SU-DHL-6 (cell line): ENCODE measurements around the gene CTNNA2.

Experiments used
- H2AFZ ChIP-seq: fragments of 200-600 bp; sonication (generic); 2 replicates; pipeline ENCODE4 v1.6.1; 2014; ENCODE audit warnings: low read depth, mild to moderate bottlenecking, moderate library complexity, mixed read lengths, antibody characterized with exemption, low read length; ENCODE audit not compliant: severe bottlenecking
- H3F3A ChIP-seq: fragments of 200-600 bp; shearing (Covaris generic); 2 replicates; pipeline ENCODE4 v1.6.0; 2016; ENCODE audit warnings: antibody characterized with exemption, mild to moderate bottlenecking; ENCODE audit not compliant: insufficient read depth
- H3K27ac ChIP-seq: fragments of 200-600 bp; sonication (generic); 2 replicates; pipeline ENCODE4 v1.5.1; 2016; ENCODE audit warnings: low read depth, mild to moderate bottlenecking, low read length, moderate library complexity, mixed read lengths
- H3K27me3 ChIP-seq: fragments of 200-600 bp; sonication (generic), shearing (Covaris generic); 2 replicates; pipeline ENCODE4 v1.6.0; 2014; ENCODE audit warnings: mild to moderate bottlenecking, low read length
- H3K36me3 ChIP-seq: fragments of 200-600 bp; sonication (generic); 2 replicates; pipeline ENCODE4 v1.6.1; 2014; ENCODE audit warnings: mild to moderate bottlenecking, low read length, mixed read lengths
- H3K4me2 ChIP-seq: fragments of 300-600, 200-600 bp; shearing (Covaris generic), sonication (generic); 2 replicates; pipeline ENCODE4 v1.6.0; 2014; ENCODE audit warnings: low read length, low read depth, mild to moderate bottlenecking; ENCODE audit not compliant: poor library complexity, severe bottlenecking
- H3K4me3 ChIP-seq: fragments of 200-600 bp; sonication (generic); 2 replicates; pipeline ENCODE4 v1.5.1; 2014; ENCODE audit warnings: antibody characterized with exemption, low read length, mild to moderate bottlenecking, mixed read lengths; ENCODE audit not compliant: insufficient read depth, poor library complexity, severe bottlenecking
- H3K79me2 ChIP-seq: fragments of 200-600 bp; sonication (generic); 2 replicates; pipeline ENCODE4 v1.6.1; 2014; ENCODE audit warnings: mild to moderate bottlenecking, low read length, moderate library complexity; ENCODE audit not compliant: insufficient read depth
- H3K9ac ChIP-seq: fragments of 200-600 bp; sonication (generic); 2 replicates; pipeline ENCODE4 v1.7.0; 2014; ENCODE audit warnings: mild to moderate bottlenecking, low read length
- H3K9me2 ChIP-seq: fragments of 200-600 bp; sonication (generic); replicated peaks from 2 replicates; pipeline ENCODE4 v1.6.1; 2014; ENCODE audit warnings: low read length; ENCODE audit not compliant: insufficient read depth
- H3K9me3 ChIP-seq: fragments of 200-600 bp; sonication (generic); 2 replicates; pipeline ENCODE4 v1.6.1; 2014; ENCODE audit warnings: low read length, mixed read lengths; ENCODE audit not compliant: insufficient read depth
- H4K20me1 ChIP-seq: fragments of 200-600 bp; sonication (generic); 2 replicates; pipeline ENCODE4 v1.6.1; 2014; ENCODE audit warnings: low read depth, mild to moderate bottlenecking, antibody characterized with exemption, low read length, moderate library complexity, mixed read lengths
- EZH2phosphoT487 ChIP-seq: fragments of 200-600 bp; sonication (generic), shearing (Covaris generic); conservative IDR thresholded peaks from 2 replicates; pipeline ENCODE4 v1.6.1; 2018; ENCODE audit warnings: mild to moderate bottlenecking, antibody characterized with exemption, low read length, moderate library complexity, mixed read lengths
- TF ChIP-seq, protein P1 (sequence below): fragments of 200-600 bp; sonication (generic); IDR thresholded peaks from one replicate; pipeline ENCODE4 v1.5.1; 2017; ENCODE audit warnings: antibody characterized with exemption, mild to moderate bottlenecking, low read length, moderate library complexity; ENCODE audit not compliant: insufficient read depth, poor library complexity, severe bottlenecking

Gene CTNNA2

GRCh38 chr2:80136338-80136737 lies 623.5 kb downstream of the CTNNA2 start:
- Histone ChIP-seq H3K27me3 (no peaks in the 10 kb centered on the region), H3F3A (no peaks in the 10 kb centered on the region), H3K9me2 (no peaks in the 10 kb centered on the region), H2AFZ (no peak overlapping the region), H3K9me3 (no peaks in the 10 kb centered on the region), H4K20me1 (no peaks in the 10 kb centered on the region), H3K9ac (no peak overlapping the region), H3K4me2 (no peak overlapping the region), H3K36me3 (no peaks in the 10 kb centered on the region), H3K27ac (no peak overlapping the region), H3K79me2 (no peaks in the 10 kb centered on the region), H3K4me3 (no peak overlapping the region)
- TF ChIP-seq, protein P1, sequence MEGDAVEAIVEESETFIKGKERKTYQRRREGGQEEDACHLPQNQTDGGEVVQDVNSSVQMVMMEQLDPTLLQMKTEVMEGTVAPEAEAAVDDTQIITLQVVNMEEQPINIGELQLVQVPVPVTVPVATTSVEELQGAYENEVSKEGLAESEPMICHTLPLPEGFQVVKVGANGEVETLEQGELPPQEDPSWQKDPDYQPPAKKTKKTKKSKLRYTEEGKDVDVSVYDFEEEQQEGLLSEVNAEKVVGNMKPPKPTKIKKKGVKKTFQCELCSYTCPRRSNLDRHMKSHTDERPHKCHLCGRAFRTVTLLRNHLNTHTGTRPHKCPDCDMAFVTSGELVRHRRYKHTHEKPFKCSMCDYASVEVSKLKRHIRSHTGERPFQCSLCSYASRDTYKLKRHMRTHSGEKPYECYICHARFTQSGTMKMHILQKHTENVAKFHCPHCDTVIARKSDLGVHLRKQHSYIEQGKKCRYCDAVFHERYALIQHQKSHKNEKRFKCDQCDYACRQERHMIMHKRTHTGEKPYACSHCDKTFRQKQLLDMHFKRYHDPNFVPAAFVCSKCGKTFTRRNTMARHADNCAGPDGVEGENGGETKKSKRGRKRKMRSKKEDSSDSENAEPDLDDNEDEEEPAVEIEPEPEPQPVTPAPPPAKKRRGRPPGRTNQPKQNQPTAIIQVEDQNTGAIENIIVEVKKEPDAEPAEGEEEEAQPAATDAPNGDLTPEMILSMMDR: no peak
- no peak for TF ChIP-seq EZH2phosphoT487

GRCh38 chr2:80139001-80139400 lies 626.1 kb downstream of the CTNNA2 start:
- H4K20me1 ChIP-seq: no peaks in the 10 kb centered on the region
- no peak overlapping the region for H3K4me2 ChIP-seq
- no peaks in the 10 kb centered on the region for H3K27me3 ChIP-seq
- TF ChIP-seq EZH2phosphoT487: no peak
- TF ChIP-seq, protein P1: no peak
- no peaks in the 10 kb centered on the region for H3K9me3 ChIP-seq
- no peak overlapping the region for H3K4me3 ChIP-seq
- no peak overlapping the region for H3K27ac ChIP-seq
- no peak overlapping the region for H3K9ac ChIP-seq
- H2AFZ ChIP-seq: no peak overlapping the region
- H3F3A ChIP-seq: no peaks in the 10 kb centered on the region
- no peaks in the 10 kb centered on the region for H3K36me3 ChIP-seq
- H3K79me2 ChIP-seq: no peaks in the 10 kb centered on the region
- H3K9me2 ChIP-seq: no peaks in the 10 kb centered on the region

DNA sequence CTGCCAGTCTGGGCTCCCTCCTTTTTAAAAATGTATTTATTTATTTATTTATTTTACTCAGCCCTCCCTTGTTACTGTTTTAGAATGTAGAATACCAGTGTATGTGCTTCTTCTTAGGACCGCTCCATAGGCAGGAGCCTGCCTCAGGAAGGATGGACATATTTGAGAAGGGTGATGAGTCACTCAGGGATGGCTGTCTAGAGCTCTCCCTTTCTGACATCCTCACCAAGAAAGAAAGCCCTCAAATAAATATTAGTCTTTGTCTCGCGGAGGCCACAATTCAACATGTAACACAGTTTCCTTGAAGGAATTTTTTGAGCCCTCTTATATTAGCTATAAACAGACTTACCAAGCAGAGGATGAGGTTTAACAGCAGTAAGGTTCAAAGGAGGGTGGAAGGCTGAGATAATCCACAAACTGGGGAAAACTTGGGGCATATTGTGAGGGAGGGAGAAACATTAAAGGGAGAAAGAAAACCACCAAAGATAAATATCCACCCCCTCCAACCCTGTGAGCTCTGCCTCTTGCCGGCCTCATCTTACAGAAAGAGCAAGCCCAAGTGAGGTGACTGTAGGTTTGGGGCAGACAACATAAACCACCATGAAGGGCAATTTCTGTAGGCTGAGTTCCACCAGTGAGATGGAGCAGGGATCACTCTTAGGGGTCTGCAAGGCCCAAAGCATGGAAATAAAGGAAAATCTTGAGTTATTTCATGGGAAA lies 628.3 kb downstream of the CTNNA2 start:
- TF ChIP-seq, protein P1: no peak
- no peak for TF ChIP-seq EZH2phosphoT487
- Histone ChIP-seq H3K9ac (no peak overlapping the region), H4K20me1 (no peaks in the 10 kb centered on the region), H3K27ac (no peak overlapping the region), H3K4me2 (no peak overlapping the region), H3K9me2 (no peaks in the 10 kb centered on the region), H3F3A (no peaks in the 10 kb centered on the region), H3K9me3 (no peaks in the 10 kb centered on the region), H3K36me3 (no peaks in the 10 kb centered on the region), H3K27me3 (no peaks in the 10 kb centered on the region), H2AFZ (no peak overlapping the region), H3K79me2 (no peaks in the 10 kb centered on the region), H3K4me3 (no peak overlapping the region)
